Measurements from ENCODE around the gene TEX13D.

The TEX13D gene

DNA sequence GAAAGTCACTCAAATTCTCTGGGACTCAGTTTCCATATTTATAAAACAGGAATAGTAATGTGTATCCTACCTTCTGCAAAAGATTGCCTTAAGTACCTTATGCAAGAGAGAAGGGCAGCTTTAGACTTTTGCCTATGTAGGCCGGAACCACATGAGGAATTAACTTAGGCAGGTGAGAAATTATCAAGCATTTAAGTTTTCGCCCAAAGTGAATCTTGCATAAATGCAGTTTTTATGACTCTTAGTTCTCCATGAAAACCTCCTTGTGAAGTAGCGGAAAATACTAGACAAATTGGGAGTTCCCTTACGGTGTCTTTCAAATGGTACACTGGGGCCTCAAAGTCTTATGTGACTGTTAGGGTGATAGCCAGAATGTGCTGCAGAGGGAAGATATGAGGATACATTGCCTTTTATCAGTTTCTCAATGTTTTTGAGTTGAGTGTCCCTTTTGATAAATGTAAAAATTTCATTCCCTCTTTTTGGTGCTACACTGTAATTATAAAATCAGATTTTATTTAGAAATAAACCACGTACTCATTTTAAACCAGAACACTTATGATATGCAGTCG lies 16.5 kb downstream of the TEX13D start:
- DNase-seq, result no peak

DNA sequence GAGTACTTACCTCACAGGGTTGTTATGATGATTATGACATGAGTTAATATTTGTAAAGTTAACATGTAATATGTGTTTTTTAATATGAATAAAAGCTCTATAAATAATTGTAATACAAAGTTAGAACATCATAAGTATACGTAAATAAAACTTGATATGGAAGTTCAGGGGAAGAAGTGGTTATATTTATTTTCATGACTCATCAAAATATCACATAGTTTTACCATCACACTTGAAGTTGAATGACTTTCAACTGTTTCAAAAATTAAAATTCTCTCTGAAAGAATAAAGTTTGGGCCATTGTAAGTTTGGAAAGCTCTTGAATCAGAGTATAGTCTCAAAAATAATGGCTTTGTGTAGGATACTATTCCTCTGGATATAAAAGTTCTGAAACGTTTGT lies 22.2 kb downstream of the TEX13D start:
- no peak for DNase-seq

DNA sequence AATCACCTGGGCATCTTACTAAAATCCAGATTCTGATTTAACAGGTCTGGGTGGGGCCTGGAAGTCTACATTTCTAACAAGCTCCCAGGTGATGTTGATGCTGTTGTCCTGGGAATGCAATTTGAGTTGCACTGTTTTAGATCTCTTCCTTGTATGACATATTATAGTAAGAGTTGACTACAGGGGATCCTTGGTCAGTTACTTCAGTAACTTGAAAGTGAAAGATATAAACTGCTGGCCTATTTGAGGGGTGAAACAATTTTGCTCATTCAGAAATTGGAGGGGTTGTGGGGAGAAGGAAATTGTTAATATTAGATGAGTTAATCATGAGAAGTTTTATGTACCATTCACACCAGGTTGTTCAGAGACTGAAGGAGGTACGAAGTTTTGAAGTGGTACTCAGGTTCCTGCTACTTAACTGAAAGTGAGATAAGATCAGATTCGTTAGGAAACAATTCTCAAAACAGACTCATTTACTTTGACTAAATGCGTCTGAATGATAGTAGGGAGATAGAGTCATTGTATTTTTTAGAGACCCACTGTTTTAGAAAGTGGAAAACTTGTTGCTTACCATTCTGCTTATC lies 26.4 kb downstream of the TEX13D start:
- no peak for DNase-seq

DNA sequence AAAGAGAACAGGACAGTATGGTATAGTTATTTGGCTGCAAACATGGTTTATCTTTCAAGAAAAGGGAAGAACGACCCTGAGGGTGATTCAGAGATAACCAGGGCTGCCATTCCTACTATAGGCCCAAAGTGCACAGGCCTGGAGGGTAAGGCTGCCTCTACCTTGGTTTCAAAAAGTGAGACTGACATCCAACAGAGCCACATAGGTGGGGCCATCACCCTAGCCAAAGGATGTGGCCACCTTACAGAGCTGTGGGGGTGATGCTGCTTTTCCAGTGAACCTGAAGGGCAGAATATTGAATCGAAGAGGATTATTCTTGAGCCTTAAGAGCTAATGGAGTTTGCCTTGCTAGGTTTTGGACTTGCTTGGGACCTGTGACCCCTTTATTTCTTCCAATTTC lies 29.6 kb downstream of the TEX13D start:
- DNase-seq, result no peak

DNA sequence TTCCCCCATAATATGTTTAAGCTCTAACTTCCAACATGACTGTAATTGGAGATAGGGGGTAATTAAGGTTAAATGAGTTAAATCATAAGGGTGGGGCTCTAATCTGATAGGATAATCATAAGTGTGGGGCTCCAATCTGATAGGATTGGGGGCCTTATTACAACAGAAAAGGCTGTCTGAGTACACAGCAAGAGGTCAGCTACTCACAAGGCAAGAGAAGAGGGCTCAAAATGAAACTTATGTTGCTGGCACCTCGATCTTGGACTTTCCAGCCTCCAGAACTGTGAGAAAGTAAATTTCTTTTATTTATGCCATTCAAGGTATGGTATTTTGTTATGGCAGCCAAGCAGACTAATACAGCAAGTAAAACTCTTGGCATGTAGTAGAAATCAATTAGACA lies 30.3 kb downstream of the TEX13D start:
- no peak for DNase-seq

DNA sequence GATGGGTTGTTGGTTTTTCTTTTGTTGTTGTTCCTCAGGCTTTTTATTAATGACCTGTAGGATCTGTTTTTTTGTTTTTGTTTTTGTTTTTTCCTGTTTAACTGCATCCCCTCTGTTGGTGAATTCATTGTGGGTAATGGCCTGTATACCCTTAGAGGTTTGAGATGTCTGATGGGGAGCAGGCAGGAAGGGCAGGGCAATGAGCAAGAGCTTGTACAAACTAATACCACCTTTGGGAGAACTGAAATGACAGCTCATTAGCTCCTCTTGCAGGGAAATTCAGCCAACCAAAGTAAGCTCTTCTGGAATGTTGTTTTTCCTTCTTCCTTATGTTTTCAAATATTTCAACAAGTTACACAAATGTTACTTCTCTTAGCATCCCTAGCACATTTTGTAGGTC lies 37.3 kb downstream of the TEX13D start:
- no peak for DNase-seq

DNA sequence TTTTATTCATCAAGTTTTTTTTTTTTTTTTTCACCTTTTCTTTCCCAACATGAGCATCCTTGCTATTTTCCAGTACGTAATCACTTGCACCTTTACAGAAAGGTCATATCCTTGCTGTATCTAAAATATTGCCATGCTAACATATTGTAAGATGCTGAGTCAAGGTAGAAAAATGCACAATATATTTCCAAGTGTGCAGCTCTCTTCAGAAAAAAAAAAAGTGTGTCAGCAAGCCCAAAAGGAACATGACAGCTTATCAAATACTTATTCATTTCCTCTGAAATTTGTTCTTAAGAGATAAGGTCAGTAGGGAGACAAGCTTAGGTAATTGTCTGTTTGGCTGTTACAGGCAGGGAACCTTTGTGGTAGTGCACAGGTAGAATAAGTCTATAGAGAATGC lies 40.9 kb downstream of the TEX13D start:
- DNase-seq, result no peak

DNA sequence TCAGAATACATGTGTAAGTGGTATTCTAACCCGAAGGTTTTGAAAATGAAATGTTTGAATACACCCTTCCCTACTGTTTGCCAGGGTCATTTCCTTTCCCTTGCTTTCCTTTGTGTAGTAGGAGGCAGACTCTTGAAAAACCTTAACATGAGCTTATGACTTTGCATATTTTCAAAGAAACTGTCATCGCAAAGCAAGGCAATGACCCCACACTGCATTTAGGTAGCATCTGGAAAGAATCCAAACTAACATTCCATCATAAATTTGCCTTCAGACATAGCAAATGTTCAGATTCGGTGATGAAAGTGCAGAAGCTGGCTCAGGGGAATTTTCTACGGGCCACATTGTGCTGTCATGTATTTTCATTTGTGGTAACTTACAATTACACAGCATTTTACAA lies 46.2 kb downstream of the TEX13D start:
- DNase-seq, result no peak

DNA sequence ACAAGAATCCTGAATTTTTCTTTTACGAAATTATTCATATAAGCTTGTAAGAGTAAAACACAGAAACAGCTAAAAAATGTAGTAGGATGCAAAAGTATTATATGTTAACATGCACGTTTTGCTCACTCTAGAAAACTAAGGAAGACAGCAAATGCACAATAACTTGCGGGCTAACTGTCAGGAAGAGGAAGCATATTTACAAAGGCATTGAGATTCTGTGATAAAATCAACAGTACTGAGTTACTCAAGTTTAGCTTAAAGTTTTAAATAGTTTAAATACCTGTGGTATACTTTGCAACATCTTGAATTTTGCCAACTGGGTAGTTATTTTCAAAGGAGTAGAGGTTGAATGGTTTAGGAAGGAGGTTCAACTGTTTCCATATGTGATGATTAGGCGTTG lies 50.9 kb downstream of the TEX13D start:
- DNase-seq, result no peak

DNA sequence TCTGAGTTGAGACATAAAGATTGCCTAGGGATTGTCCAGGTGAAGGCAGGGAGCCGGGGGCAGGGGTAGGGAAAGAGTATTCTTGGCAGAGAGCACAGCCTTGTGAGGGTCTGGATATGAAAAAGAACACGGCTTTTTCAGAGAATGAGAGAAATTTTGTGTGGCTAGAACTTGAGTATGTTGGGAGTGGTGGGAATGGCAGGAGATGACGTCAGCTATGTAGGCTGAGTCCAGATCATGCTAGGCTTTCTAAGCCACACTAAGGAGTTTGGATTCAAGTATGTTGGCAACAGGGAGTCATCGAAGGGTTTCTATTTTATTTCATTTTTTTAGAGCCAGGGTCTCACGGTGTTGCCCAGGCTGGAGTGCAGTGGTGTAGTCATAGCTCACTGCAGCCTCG lies 53.9 kb downstream of the TEX13D start:
- DNase-seq, result no peak

All from GOT3 (cell line).